GM12892 (cell line): ENCODE data around the gene LBHD2.

Source experiments
- POLR2A ChIP-seq: IDR thresholded peaks from 2 replicates; pipeline ENCODE4 v1.6.1; 2011; ENCODE audit warnings: low read depth, low read length, control low read depth
- POLR2AphosphoS5 ChIP-seq: IDR thresholded peaks from 2 replicates; pipeline ENCODE4 v1.6.1; 2011; ENCODE audit warnings: low read depth, low read length, control low read depth

DNA sequence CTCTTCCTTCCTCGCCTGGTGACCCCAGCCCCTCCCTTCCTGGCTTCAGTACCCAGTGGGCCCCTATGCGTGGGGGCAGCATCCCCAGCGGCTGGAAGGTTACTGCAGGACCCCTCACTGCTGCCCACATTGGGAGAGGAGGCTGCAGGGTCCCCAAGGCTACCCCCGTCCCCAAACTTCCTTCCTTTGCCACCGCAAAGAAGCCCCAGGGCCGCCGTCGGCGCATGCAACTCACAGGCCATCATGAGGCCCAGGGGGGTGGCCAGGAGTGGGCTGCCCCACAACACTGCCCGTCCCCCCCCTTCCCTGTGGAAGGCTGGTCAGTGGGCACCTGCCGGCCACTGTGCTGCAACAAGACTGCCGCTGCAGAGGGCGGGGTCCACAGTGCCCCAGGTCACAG, 29.8 kb downstream of the LBHD2 start:
- no peak for TF ChIP-seq POLR2A
- TF ChIP-seq POLR2AphosphoS5, result no peak
